NCI-H82 treated with DMSO at 0.1 percent for 48 hours (cell line): ENCODE measurements around the gene CBX2.
"Not testable (repeated sequence)": the region's sequence is repeated elsewhere in the genome, so short reads cannot be mapped to it uniquely, and the experiment has no call there.

Experiments used
- DNase-seq: peaks from one replicate; lab custom pipeline; 2025; ENCODE audit not compliant: unreplicated experiment; lab: John Stamatoyannopoulos, UW

CBX2 gene

DNA sequence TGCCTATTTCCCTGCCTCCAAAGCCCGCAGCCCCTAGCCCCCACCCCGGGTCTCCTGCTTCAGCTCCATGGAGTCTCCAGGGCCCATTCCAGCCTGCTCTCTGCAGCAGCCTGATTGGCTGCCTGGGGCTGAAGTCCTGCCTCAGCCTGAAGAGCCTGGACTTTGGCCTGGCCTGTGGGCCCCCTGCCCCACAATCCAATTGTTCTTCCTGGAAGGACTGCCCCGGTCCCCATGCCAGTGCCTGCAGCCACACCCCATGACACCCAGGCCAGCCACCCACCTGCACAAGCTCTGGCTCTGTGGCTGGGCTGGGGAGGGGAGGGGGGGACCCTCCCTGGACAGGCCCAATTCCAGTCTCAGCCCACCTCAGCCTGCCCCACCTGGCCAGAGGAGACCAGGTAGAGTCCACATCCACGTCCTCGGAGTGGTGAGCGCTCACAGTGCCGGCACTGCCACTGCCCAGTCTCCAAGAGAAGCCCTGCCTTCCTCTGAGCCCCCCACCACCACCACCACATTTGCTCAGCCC lies 34.9 kb upstream of the CBX2 start:
- no peak for DNase-seq

- no peak for DNase-seq
Observed at GRCh38 chr17:79743614-79744013, 34.3 kb upstream of the CBX2 start.

DNA sequence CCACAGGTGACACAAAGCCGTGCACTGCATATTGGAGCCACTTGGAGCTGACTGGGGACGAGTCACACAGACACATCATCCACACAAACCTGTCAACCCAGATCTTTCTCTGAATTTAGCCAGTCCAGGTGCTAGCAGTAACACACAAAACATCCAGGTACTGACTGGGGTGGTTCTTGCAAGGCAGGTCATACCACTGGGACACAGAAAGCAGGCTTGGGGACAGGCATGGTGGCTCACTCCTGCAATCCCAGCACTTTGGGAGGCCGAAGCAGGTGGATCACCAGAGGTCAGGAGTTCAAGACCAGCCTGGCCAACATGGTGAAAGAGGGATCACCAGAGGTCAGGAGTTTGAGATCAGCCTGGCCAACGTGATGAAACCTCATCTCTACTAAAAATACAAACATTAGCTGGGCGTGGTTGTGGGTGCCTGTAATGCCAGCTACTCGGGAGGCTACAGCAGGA lies 32.3 kb upstream of the CBX2 start:
- DNase-seq = no peak

DNA sequence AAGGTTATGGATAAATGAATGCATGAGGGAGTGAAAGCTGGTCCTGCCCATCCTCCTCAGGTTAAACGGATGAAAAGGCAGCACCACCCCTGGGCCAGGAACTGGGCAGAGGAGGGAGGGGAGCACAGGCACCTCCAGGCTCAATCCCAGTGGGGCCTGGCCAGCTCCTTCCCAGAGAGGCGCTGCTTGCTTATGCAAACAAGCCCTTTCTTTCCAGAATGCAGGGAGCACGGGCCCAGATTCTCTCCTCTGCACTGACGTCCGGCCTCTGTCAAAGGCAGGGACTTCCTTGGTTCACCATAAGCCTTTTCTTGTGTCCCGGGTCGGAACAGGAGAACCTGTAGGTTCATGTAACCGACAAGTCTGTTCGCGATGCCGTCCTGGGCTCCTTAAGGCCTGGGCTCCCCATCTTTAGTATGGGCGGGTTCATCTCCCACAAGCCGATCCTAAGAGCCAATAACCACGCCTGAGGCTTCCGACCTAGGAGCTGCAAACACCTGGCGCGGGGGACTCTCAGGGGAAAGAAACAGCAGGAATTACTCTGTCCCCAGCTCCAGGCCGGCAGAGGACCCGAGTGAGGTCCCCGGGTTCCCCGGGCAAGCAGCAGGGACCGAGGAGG lies 30.9 kb upstream of the CBX2 start:
- DNase-seq = no peak

GRCh38 chr17:79747508-79748294 lies 30.2 kb upstream of the CBX2 start:
- DNase-seq = no peak

DNA sequence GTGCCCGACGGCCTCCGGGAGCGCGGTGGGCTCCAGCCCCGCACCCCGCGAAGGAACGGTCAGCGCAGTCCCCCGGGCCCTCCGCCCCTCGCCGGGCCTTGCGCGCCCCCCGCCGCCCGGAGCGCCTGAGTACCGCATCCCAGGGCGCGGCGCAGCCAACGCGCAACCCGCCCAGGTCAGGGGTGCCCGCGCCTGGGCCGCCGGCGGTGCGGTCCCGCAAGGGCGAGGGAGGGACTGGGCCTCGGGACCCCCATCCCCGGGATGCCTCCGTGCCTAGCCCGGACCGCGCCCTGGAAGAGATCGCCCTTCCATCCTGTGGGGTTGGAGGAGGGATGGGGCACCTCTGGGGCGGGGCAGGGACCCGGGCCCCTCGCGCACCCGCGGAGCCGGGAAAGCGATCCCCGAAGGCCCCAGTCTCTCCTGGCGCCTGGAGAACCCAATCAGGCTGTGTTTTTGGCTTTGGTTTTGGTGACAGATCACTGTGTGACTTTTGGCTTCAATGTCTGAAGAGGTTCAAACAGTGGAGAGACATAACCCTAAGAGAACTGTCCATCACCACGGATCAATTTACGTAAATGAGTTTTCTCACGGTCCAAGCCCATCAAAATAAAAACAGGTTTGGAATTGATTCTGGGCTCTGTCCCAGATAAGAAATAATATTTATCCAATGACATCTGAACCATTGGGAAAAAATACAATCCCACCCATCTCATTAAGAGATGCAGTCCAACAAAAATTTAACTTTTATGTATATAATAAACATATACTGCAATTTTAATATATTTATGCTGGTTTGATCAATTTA lies 29.5 kb upstream of the CBX2 start:
- DNase-seq = no peak

GRCh38 chr17:79749156-79749815 lies 28.7 kb upstream of the CBX2 start:
- peak; percentile 5 for DNase-seq

GRCh38 chr17:79749958-79750357 lies 28.0 kb upstream of the CBX2 start:
- no peak for DNase-seq

DNA sequence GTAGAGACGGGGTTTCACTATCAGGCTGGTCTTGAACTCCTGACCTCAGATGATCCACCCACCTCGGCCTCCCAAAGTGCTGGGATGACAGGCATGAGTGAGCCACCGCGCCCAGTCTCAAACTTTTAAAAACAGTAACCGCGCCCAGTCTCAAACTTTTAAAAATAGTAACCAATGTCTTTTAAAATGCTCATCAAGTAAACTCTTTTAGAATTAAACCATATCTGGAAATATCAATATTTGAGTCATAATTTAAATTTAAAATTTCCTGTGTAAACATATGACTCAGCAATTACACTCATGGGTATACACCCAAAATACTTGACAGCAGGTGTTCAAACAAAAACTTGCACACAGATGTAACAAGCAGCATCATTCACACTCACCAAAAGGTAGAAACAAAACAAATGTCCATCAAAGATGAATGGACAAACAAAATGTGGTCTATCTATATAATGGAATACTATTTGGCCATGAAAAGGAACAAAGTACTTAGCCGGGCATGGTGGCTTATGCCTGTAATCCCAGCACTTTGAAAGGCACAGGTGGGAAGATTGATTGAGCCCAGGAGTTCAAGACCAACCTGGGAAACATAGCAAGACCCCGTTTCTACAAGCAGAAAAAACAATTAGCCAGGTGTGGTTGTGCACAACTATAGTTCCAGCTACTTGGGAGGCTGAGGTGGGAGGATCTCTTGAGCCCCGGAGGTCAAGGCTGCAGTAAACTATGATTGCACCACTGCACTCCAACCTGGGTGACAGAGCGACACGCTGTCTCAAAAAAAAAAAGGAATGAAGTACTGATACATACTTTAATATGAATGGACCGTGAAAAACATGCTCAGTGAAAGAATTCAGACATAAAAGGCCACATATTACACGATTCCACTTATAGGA lies 27.1 kb upstream of the CBX2 start:
- no peak for DNase-seq

DNA sequence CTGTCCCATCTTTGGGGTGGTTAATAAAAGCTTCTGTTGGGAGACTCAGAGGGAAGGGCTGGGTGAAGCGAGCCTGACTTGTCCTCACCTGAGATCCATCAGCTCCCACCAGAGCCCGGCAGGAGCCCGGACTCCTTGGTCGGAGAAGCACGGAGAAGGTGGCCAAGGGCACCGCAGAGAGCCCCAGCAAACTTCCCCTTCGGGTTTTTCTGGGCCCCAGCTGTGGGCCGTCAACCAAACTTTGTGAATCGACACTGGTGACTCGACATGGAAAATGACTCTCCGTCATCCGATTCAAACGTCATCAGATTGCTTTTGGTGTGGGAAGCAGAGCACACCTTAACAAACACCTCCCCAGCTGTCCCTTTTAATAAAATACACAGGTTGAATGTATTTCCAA lies 25.8 kb upstream of the CBX2 start:
- DNase-seq = no peak

DNA sequence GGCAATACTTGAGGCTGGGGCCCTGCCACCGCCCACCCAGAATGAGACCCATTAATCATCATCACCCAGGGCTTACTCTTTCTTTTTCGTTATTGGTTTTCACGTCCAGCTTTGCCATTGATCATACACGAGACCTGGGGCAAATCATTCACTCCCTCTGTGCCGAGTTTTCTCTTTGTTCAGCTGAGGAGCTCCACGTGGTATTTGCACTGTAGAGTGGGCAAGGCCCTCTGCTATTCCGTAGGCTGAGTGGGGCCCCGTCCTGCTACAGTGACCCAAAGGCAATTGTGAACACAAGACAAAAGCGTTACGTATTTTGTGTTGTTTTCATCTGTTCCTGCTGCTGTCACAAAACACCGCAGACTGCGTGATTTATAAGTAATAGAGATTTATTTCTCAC lies 23.6 kb upstream of the CBX2 start:
- DNase-seq = no peak

DNA sequence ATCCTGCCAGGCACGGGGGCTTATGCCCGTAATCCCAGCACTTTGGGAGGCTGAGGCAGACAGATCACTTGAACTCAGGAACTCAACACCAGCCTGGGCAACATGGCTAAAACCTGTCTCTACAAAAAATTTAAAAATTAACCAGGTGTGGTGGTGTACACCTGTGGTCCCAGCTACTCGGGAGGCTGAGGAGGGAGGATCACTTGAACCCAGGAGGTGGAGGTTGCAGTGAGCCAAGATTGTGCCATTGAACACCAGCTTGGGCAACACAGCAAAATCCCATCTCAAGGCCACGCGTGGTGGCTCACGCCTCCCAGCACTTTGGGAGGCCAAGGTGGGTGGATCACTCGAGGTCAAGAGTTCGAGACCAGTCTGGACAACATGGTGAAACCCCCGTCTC lies 23.0 kb upstream of the CBX2 start:
- not testable (repeated sequence) for DNase-seq

GRCh38 chr17:79755591-79755990 lies 22.4 kb upstream of the CBX2 start:
- DNase-seq = no peak

- no peak for DNase-seq
Observed at GRCh38 chr17:79757140-79757745, 20.7 kb upstream of the CBX2 start.

- DNase-seq = no peak
Observed at GRCh38 chr17:79758271-79758670, 19.7 kb upstream of the CBX2 start.

GRCh38 chr17:79760197-79760906 lies 17.6 kb upstream of the CBX2 start:
- DNase-seq = no peak

- DNase-seq = no peak
Observed at GRCh38 chr17:79761894-79762589, 15.9 kb upstream of the CBX2 start.

DNA sequence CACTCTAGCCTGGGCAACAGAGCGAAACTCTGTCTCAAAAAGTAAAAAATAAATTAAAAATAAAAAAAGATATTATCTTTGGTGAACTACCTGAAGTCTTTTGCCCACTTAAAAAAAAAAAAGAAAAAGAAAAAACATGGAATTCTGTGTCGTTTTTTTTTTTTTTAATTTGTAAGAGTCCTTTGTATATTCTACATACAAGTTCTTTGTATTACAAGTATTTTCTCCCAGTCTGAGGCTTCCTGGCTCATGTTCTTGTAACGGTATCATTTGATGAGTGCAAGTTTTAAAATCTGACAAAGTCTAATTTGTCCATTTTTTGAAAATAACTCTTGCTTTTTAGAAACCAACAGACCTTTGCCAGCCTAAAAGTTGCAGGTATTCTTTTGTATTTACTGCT lies 12.2 kb upstream of the CBX2 start:
- no peak for DNase-seq
